GM12892 (cell line): Measurements from ENCODE around the gene ARL14.
A peak's percentile ranks its signal among the peaks of the same experiment; 100 is the strongest.

Experiments
- DNase-seq: peaks from one replicate; pipeline ENCODE4 v3.0.0; 2011; ENCODE audit not compliant: insufficient read length
- FAIRE-seq: peaks from 2 replicates; lab custom pipeline; 2011; peaks lifted over from hg19 to GRCh38; lab: Jason Lieb, UNC
- POLR2A ChIP-seq: IDR thresholded peaks from 2 replicates; pipeline ENCODE4 v1.6.1; 2011; ENCODE audit warnings: low read depth, low read length, control low read depth
- POLR2AphosphoS5 ChIP-seq: IDR thresholded peaks from 2 replicates; pipeline ENCODE4 v1.6.1; 2011; ENCODE audit warnings: low read depth, low read length, control low read depth
- TAF1 ChIP-seq: IDR thresholded peaks from 2 replicates; pipeline ENCODE4 v1.6.1; 2011; ENCODE audit warnings: low read depth, mild to moderate bottlenecking, control low read depth, low read length, borderline replicate concordance

The ARL14 gene

GRCh38 chr3:160653512-160653911 is 23.4 kb upstream of the ARL14 start:
- DNase-seq (no peak), FAIRE-seq (no peak)
- no peak for TF ChIP-seq POLR2AphosphoS5
- no peak for TF ChIP-seq TAF1
- no peak for TF ChIP-seq POLR2A

GRCh38 chr3:160660902-160661301 is 16.1 kb upstream of the ARL14 start:
- no peak for DNase-seq
- FAIRE-seq, result peak; percentile 42
- TF ChIP-seq TAF1 (no peak), POLR2AphosphoS5 (no peak), POLR2A (no peak)

GRCh38 chr3:160661660-160662059 is 15.3 kb upstream of the ARL14 start:
- DNase-seq (no peak), FAIRE-seq (peak; percentile 75)
- TF ChIP-seq POLR2AphosphoS5, result no peak
- TF ChIP-seq TAF1, result no peak
- TF ChIP-seq POLR2A, result no peak

- no peak for TF ChIP-seq POLR2A
- TF ChIP-seq POLR2AphosphoS5, result no peak
- TF ChIP-seq TAF1, result no peak
- FAIRE-seq (peak; percentile 46), DNase-seq (no peak)
Observed at GRCh38 chr3:160665231-160665630, 11.7 kb upstream of the ARL14 start.

GRCh38 chr3:160665784-160666526 is 11.0 kb upstream of the ARL14 start:
- TF ChIP-seq POLR2A (peak; percentile 86), TAF1 (0 out of 2 replicates have a peak, but pooled peaks have one; percentile 56), POLR2AphosphoS5 (peak; percentile 72; the same call in 1 of the 2 replicates)
- DNase-seq, result no peak
- peak; percentile 82 for FAIRE-seq

GRCh38 chr3:160667452-160667851 is 9.5 kb upstream of the ARL14 start:
- no peak for DNase-seq
- FAIRE-seq, result peak; percentile 33
- TF ChIP-seq POLR2AphosphoS5, result no peak
- no peak for TF ChIP-seq TAF1
- TF ChIP-seq POLR2A, result no peak

GRCh38 chr3:160668454-160668853 is 8.5 kb upstream of the ARL14 start:
- FAIRE-seq, result no peak
- no peak for TF ChIP-seq TAF1
- TF ChIP-seq POLR2AphosphoS5, result no peak
- no peak for TF ChIP-seq POLR2A
- no peak for DNase-seq

- DNase-seq (no peak), FAIRE-seq (peak; percentile 95)
- TF ChIP-seq POLR2AphosphoS5, result 0 out of 2 replicates have a peak, but pooled peaks have one; percentile 31
- TF ChIP-seq TAF1, result 0 out of 2 replicates have a peak, but pooled peaks have one; percentile 41
- peak; percentile 50; the same call in 1 of the 2 replicates for TF ChIP-seq POLR2A
Observed at GRCh38 chr3:160671231-160671630, 5.7 kb upstream of the ARL14 start.

- no peak for FAIRE-seq
- TF ChIP-seq TAF1, result no peak
- no peak for TF ChIP-seq POLR2AphosphoS5
- no peak for TF ChIP-seq POLR2A
- no peak for DNase-seq
Observed at GRCh38 chr3:160671995-160672394, 5.0 kb upstream of the ARL14 start.

GRCh38 chr3:160673188-160673587 is 3.8 kb upstream of the ARL14 start:
- FAIRE-seq (no peak), DNase-seq (no peak)
- no peak for TF ChIP-seq TAF1
- TF ChIP-seq POLR2AphosphoS5, result no peak
- TF ChIP-seq POLR2A, result no peak

- TF ChIP-seq TAF1, result no peak
- TF ChIP-seq POLR2AphosphoS5, result no peak
- no peak for TF ChIP-seq POLR2A
- FAIRE-seq, result no peak
- DNase-seq, result no peak
Observed at GRCh38 chr3:160675566-160676124, 1.3 kb upstream of the ARL14 start.

- DNase-seq, result no peak
- FAIRE-seq, result no peak
- TF ChIP-seq POLR2AphosphoS5 (no peak), TAF1 (no peak)
Observed at GRCh38 chr3:160677459-160677881, 510 bp downstream of the ARL14 start.
